K562 (cell line): Measurements from ENCODE around the gene LRRC51. TPM values are rescaled to one million over a fixed set of nuclear protein-coding genes. Genes with fewer than 3 reads are reported as not detected.

ENCODE experiments used
- ATAC-seq: fragments of 200-7000 bp; cut with Tn5 transposase; 3 replicates; pipeline ENCODE4 v1.9.1; 2020; ENCODE audit warnings: moderate library complexity
- Bru-seq: library from RNA; stranded (reverse); fragments of 400-500 nt; gene quantifications from one replicate; lab custom pipeline; 2021; lab: Mats Ljungman, UMichigan
- BruChase-seq, 2 experiments: library from RNA; stranded (reverse); fragments of 400-500 nt; gene quantifications; one replicate each; lab custom pipeline; 2021; lab: Mats Ljungman, UMichigan
- BruUV-seq: library from RNA; stranded (reverse); fragments of 400-500 nt; replicated peaks from 2 replicates; lab custom pipeline; 2021; lab: Mats Ljungman, UMichigan
- CTCF ChIA-PET: fragments of 300-600 bp; formaldehyde crosslinking; extraction: SDS; loops from one replicate; lab custom pipeline; 2021; ENCODE audit warnings: low intra/inter-chr PET ratio; lab: Yijun Ruan, JAX
- POLR2A ChIA-PET: fragments of 300-600, 350-650 bp; sonication (Branson Sonifier 250); formaldehyde crosslinking; extraction: SDS; loops from one replicate; lab custom pipeline; 2021; ENCODE audit warnings: antibody characterized with exemption, inconsistent platforms; lab: Yijun Ruan, JAX
- DNase-seq, 4 experiments: peaks; one replicate each; pipeline versions ENCODE4 v3.0.0 to v3.0.0-alpha.2; 2011 to 2018; ENCODE audit warnings: low spot score in 3 of 4, mixed read lengths in 3 of 4; ENCODE audit errors: extremely low read depth in 1 of 4
- FAIRE-seq: peaks from 2 replicates; lab custom pipeline; 2011; peaks lifted over from hg19 to GRCh38; lab: Jason Lieb, UNC
- H2AFZ ChIP-seq: 2 replicates; pipeline ENCODE4 v1.6.0; 2011; ENCODE audit warnings: low read depth, low read length, control low read depth, inconsistent platforms
- H3K27ac ChIP-seq: fragments of 200-600 bp; 3 replicates; pipeline ENCODE4 v1.8.0; 2011; ENCODE audit warnings: low read depth, mild to moderate bottlenecking, control low read depth, inconsistent platforms, low read length, moderate library complexity, mixed read lengths; ENCODE audit errors: extremely low read depth
- H3K27me3 ChIP-seq, 2 experiments: fragments of 300-600 bp in 1 of 2; 2 replicates in 1 of 2; 3 replicates in 1 of 2; pipeline versions ENCODE4 v1.6.0 to v1.8.0; 2011; ENCODE audit warnings: inconsistent platforms in 2 of 2, low read length in 2 of 2, mild to moderate bottlenecking in 1 of 2, mixed read lengths in 1 of 2, moderate library complexity in 1 of 2; ENCODE audit not compliant: control insufficient read depth in 2 of 2, insufficient read depth in 2 of 2
- H3K36me3 ChIP-seq: fragments of 300-600 bp; 3 replicates; pipeline ENCODE4 v1.8.0; 2011; ENCODE audit warnings: mild to moderate bottlenecking, low read length, inconsistent platforms; ENCODE audit not compliant: control insufficient read depth, insufficient read depth
- H3K4me1 ChIP-seq, 2 experiments: fragments of 200-600 bp in 1 of 2; replicated peaks in 1 of 2; 2 replicates in 1 of 2; 3 replicates in 1 of 2; pipeline versions ENCODE4 v1.5.1 to v1.8.0; 2011; ENCODE audit warnings: inconsistent platforms in 2 of 2, low read length in 2 of 2, mild to moderate bottlenecking in 1 of 2, mixed read lengths in 1 of 2, moderate library complexity in 1 of 2; ENCODE audit not compliant: control insufficient read depth in 2 of 2, insufficient read depth in 2 of 2
- H3K4me2 ChIP-seq: 2 replicates; pipeline ENCODE4 v1.6.1; 2011; ENCODE audit warnings: low read length, control low read depth, inconsistent platforms, mixed read lengths; ENCODE audit not compliant: insufficient read depth
- H3K4me3 ChIP-seq: fragments of 200-600 bp; sonication (generic), shearing (Covaris generic); 2 replicates; pipeline ENCODE4 v1.5.1; 2016; ENCODE audit warnings: control low read depth, inconsistent platforms
- H3K79me2 ChIP-seq: fragments of 200-600 bp; 3 replicates; pipeline ENCODE4 v1.8.0; 2011; ENCODE audit warnings: low read length, inconsistent platforms; ENCODE audit not compliant: control insufficient read depth, insufficient read depth
- H3K9ac ChIP-seq, 2 experiments: 2 replicates each; pipeline versions ENCODE4 v1.6.0 to v1.6.1; 2011; ENCODE audit warnings: low read depth in 2 of 2, low read length in 2 of 2, control low read depth in 1 of 2, inconsistent platforms in 1 of 2, mild to moderate bottlenecking in 1 of 2, mixed read lengths in 1 of 2; ENCODE audit not compliant: insufficient read depth in 1 of 2
- H3K9me1 ChIP-seq: one replicate; pipeline ENCODE4 v1.6.0; 2011; ENCODE audit warnings: inconsistent platforms, mild to moderate bottlenecking, low read length, moderate library complexity; ENCODE audit not compliant: control insufficient read depth, insufficient read depth
- H3K9me3 ChIP-seq: replicated peaks from 2 replicates; pipeline ENCODE4 v1.5.1; 2011; ENCODE audit warnings: low read depth, low read length, inconsistent platforms; ENCODE audit not compliant: control insufficient read depth, insufficient read depth
- H4K20me1 ChIP-seq: replicated peaks from 2 replicates; pipeline ENCODE4 v1.6.1; 2011; ENCODE audit warnings: low read length, inconsistent platforms, mixed read lengths; ENCODE audit not compliant: control insufficient read depth, insufficient read depth
- BRD4 ChIP-seq: fragments of 200-600 bp; sonication (generic); IDR thresholded peaks from 2 replicates; pipeline ENCODE4 v1.6.1; 2017; ENCODE audit warnings: inconsistent platforms
- CBX2 ChIP-seq: fragments of 200-600 bp; sonication (generic); IDR thresholded peaks from one replicate; pipeline ENCODE4 v1.6.1; 2012; ENCODE audit warnings: mild to moderate bottlenecking, low read length, inconsistent platforms; ENCODE audit not compliant: insufficient read depth, poor library complexity, severe bottlenecking
- MCM5 ChIP-seq: fragments of 450-650 bp; IDR thresholded peaks from 2 replicates; pipeline ENCODE4 v1.6.1; 2016; ENCODE audit warnings: low read depth
- NR2C2 ChIP-seq, 2 experiments: fragments of 200-800 bp in 1 of 2; sonication (Bioruptor generic) in 1 of 2; sonication (generic) in 1 of 2; formaldehyde crosslinking in 1 of 2; IDR thresholded peaks; 2 replicates each; pipeline versions ENCODE4 v1.6.1 to v1.8.0; 2016 to 2022; ENCODE audit warnings: mild to moderate bottlenecking in 1 of 2, missing compliant biosample characterization in 1 of 2, missing genetic modification characterization in 1 of 2, missing genetic modification reagents in 1 of 2
- REST ChIP-seq, 2 experiments: fragments of 450-650 bp; formaldehyde crosslinking in 1 of 2; IDR thresholded peaks; 2 replicates each; pipeline versions ENCODE4 v1.4.0 to v1.6.1; 2014 to 2020; ENCODE audit warnings: mild to moderate bottlenecking in 2 of 2, borderline replicate concordance in 1 of 2, low read depth in 1 of 2
- XRCC3 ChIP-seq: fragments of 450-650 bp; IDR thresholded peaks from 2 replicates; pipeline ENCODE4 v1.6.1; 2017; ENCODE audit warnings: mild to moderate bottlenecking, moderate library complexity
- WGBS: fragments of 100-300 bp; shearing (Covaris generic); methylation state at CpG from one replicate; pipeline ENCODE4 v1.1.6; 2016; ENCODE audit warnings: low coverage, mixed read lengths; ENCODE audit not compliant: insufficient coverage; ENCODE audit errors: missing lambda C conversion rate; 5-methylcytosine and 5-hydroxymethylcytosine counted together
- in situ Hi-C: fragments of 300-500 bp; cut with MboI; formaldehyde crosslinking; loops from 4 replicates; pipeline ENCODE4 v1.15.0; 2018; ENCODE audit warnings: inconsistent platforms, mixed read lengths
- intact Hi-C: fragments of 100-400 bp; cut with micrococcal nuclease; formaldehyde crosslinking; loops from 2 replicates; pipeline ENCODE4 v1.14.2; 2022
- long read RNA-seq, 3 experiments: library from polyadenylated mRNA in 2 of 3; library from RNA in 1 of 3; unstranded in 2 of 3; stranded (forward) in 1 of 3; transcript quantifications; one replicate each; pipeline ENCODE4 v2.0.0, GENCODE V29; 2019 to 2022
- polyA minus RNA-seq, 3 experiments: library from RNA; depleted of rRNA, polyadenylated mRNA; stranded (reverse); fragments of >200 nt; gene quantifications; 2 replicates each; pipeline ENCODE4 v1.2.3, GENCODE V29; 2011
- polyA plus RNA-seq, 8 experiments: library from polyadenylated mRNA; depleted of rRNA in 4 of 8; stranded (reverse) in 5 of 8; unstranded in 3 of 8; fragments of >200 nt; fragmentation: Nextera tagmentation in 2 of 8; fragmentation: Illumina TruSeq in 1 of 8; extraction: Ambion mirVana in 2 of 8; extraction: Trizol in 1 of 8; gene quantifications; 2 replicates each; pipeline versions ENCODE4 v1.2.1 to v1.2.3, GENCODE V29; 2011 to 2014; ENCODE audit warnings: inconsistent platforms in 1 of 8, missing spikeins in 1 of 8
- total RNA-seq, 7 experiments: library from RNA; depleted of rRNA in 6 of 7; stranded (reverse); fragments of >200 nt in 6 of 7; fragmentation: Illumina TruSeq in 2 of 7; extraction: Trizol in 2 of 7; gene quantifications; 2 replicates each; pipeline versions ENCODE4 v1.2.1 to v1.2.3, GENCODE V29; 2011 to 2021; ENCODE audit warnings: low replicate concordance in 1 of 7

LRRC51 gene
- total RNA-seq (2011; cell fraction: chromatin; rRNA removed; ENCODE audit: low replicate concordance) = 3.4 and 10.3 TPM in 2 replicates
- 3.2 and 3.3 TPM in 2 replicates for total RNA-seq (2011; cell fraction: nucleolus; rRNA removed)
- total RNA-seq (2011; cell fraction: nucleoplasm; rRNA removed) = 3.4 and 4.8 TPM in 2 replicates
- 5.1 and 9.1 TPM in 2 replicates for total RNA-seq (2014; rRNA removed)
- 4.8 and 5.1 TPM in 2 replicates for total RNA-seq (2014; rRNA removed; fragmentation: Illumina TruSeq; extraction: Trizol)
- total RNA-seq (2015; rRNA removed; fragmentation: Illumina TruSeq; extraction: Trizol) = 4.2 and 4.7 TPM in 2 replicates
- 5.1 and 5.2 TPM in 2 replicates for total RNA-seq (2021)
- 6.3 and 10.6 TPM in 2 replicates for polyA plus RNA-seq (2011; rRNA removed)
- polyA plus RNA-seq (2011; cell fraction: cytosol; rRNA removed) = 4.0 and 9.4 TPM in 2 replicates
- 4.0 and 6.8 TPM in 2 replicates for polyA plus RNA-seq (2011; cell fraction: nucleus; rRNA removed)
- 7.8 and 10.9 TPM in 2 replicates for polyA plus RNA-seq (2012)
- 7.1 and 8.2 TPM in 2 replicates for polyA plus RNA-seq (2014; fragmentation: Illumina TruSeq; extraction: Trizol)
- 1 to 10 TPM; 6.9 to 8.6 TPM for polyA plus RNA-seq (2014; fragmentation: Nextera tagmentation; extraction: Ambion mirVana)
- 5.6 and 9.9 TPM in 2 replicates for polyA plus RNA-seq (2014; rRNA removed)
- polyA minus RNA-seq (2011; rRNA and poly(A)+ RNA removed) = 3.5 and 7.7 TPM in 2 replicates
- 0.76 and 1.2 TPM in 2 replicates for polyA minus RNA-seq (2011; cell fraction: cytosol; rRNA and poly(A)+ RNA removed)
- 0.78 and 2.7 TPM in 2 replicates for polyA minus RNA-seq (2011; cell fraction: nucleus; rRNA and poly(A)+ RNA removed)
- Bru-seq, nascent RNA = percentile 40 among the genes with signal in this experiment
- percentile 31 among the genes with signal in this experiment for BruChase-seq, experiment 1, labeled RNA remaining after a 2-hour chase
- BruChase-seq, experiment 2, labeled RNA remaining after a 6-hour chase = percentile 30 among the genes with signal in this experiment
- long read RNA-seq, experiment 1, partial matches to known transcripts = 0 of 3 reads
- long read RNA-seq, experiment 1, other reads (novel, unspliced or antisense) = 0 of 3 reads
- long read RNA-seq, experiment 2, partial matches to known transcripts = 3 of 6 reads
- long read RNA-seq, experiment 2, other reads (novel, unspliced or antisense) = 0 of 6 reads
- long read RNA-seq, experiment 3, partial matches to known transcripts = 0 of 1 reads
- long read RNA-seq, experiment 3, other reads (novel, unspliced or antisense) = 0 of 1 reads

DNA sequence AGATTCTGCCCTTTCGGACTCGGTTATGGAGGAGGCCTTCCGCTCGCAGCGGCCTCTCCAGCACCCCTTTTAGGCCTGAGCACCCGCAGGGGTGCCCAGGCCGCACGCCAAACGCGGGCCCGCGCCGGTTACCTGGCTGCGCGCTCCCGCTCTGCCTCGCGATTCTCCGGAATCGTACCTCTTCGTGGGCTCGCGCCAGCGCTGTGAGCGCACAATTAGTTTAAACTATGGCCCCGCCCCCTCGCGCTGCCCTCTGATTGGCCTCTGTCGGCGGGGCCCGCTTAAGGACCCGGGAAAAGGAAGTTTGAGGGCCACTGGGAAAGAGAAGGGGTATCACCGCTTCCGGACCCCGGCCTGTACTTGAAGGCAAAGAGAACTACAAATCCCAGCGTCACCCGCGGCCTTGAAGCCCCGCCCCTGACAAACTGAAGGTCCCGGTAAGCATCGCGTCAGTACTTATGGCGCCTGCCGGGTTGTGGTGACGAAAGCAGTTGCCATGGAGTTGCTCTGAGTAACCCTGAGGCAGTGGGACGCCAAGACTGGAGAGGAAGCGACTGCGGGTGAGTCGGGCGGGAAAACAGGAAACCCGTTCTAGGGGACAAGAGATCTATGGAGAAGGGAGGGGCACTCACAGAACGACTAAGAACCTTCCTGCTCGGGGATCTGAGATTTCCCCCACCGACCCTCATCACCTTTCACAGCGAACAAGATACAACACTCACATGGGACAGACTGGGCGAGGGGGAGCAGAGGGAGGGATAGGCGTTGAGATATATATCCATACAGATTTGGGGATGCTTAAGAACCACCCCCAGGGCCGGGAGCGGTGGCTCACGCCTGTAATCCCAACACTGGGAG is at the start of gene LRRC51, which contains the start of gene NUMA1:
LRRC51 (plus strand) TSS at position 525 of the 858 bp plus-strand sequence. CDS start 8,234 bp downstream, outside the sequence.
NUMA1 (minus strand) TSS at position 217 of the 858 bp plus-strand sequence. CDS start 44,599 bp downstream, outside the sequence.
- WGBS = under 1% methylated on average over 56 of the region's 60 CpGs
- ATAC-seq (peak; percentile 95), FAIRE-seq (peak; percentile 99), DNase-seq (peak; percentile 94 to 100 (median 94))
- BruUV-seq = no TSS peak
- Histone ChIP-seq H3K27ac (peak within 1 kb of the TSS; percentile 86), H3K9me1 (no peaks in the 10 kb centered on the region), H4K20me1 (0 out of 2 replicates have a peak, but pooled peaks cover 6% of the 10 kb centered on the region), H3K9ac (peak within 1 kb of the TSS; percentile 82 to 94), H2AFZ (peak within 1 kb of the TSS; percentile 99), H3K79me2 (peaks cover 44% of the 10 kb centered on the region), H3K27me3 (no peaks in the 10 kb centered on the region), H3K36me3 (peaks cover 10% of the 10 kb centered on the region; the same call in 2 of the 3 replicates), H3K4me1 (peaks cover 6 to 13% of the 10 kb centered on the region in 2 experiments; a peak in 3 of 5 replicates), H3K4me3 (peak within 1 kb of the TSS; percentile 70), H3K4me2 (peak within 1 kb of the TSS; percentile 95), H3K9me3 (no peaks in the 10 kb centered on the region)
- in situ Hi-C loops = no loop called here
- intact Hi-C loops = loop anchor here (1.0 to 2.0 kb wide), 3 partner anchors 23 to 40 kb away; partner anchors contain the start of genes ANAPC15 and LAMTOR1
- ChIA-PET POLR2A (interaction anchor here (2.3 to 2.9 kb wide), 3 partner anchors 10 to 20 kb away, joined by 10 to 15 read pairs (median 10); no protein-coding TSS in a partner anchor), CTCF (no interaction called here)
- TF ChIP-seq BRD4 (no peak), CBX2 (no peak), XRCC3 (no peak), MCM5 (no peak), REST (IDR thresholded peaks at IDR 0.05; ENCODE audit: borderline replicate concordance) (no peak), REST (CRISPR knock-in tag; IDR thresholded peaks at IDR 0.05; ENCODE audit: low read depth) (no peak), NR2C2 (CRISPR knock-in tag; IDR thresholded peaks at IDR 0.05) (0 out of 2 replicates have a peak, but pooled peaks have one; percentile 37), NR2C2 (tag; IDR thresholded peaks at IDR 0.05) (peak; percentile 94)
